ENCODE measurements around the gene OR1J4. TPM values are rescaled to one million over a fixed set of nuclear protein-coding genes. Genes with fewer than 3 reads are reported as not detected.

OR1J4 gene
- total RNA-seq, 1 experiment from 2014 or later = not detected

GRCh38 chr9:122552812-122553211 lies 33.9 kb downstream of the OR1J4 start, which contains the start of gene OR1N2:
Gene OR1N2, plus strand, starts transcription at chr9:122553112. Its CDS starts 100 bp downstream, at chr9:122553212.
- no peak for DNase-seq
- BruUV-seq (replicated peaks) = no TSS peak
- TF ChIP-seq EZH2 (IDR thresholded peaks at IDR 0.05; ENCODE audit: low read depth) (no peak), CTCF (conservative IDR thresholded peaks at IDR 0.05) (no peak)
- Histone ChIP-seq H3K4me1 (replicated peaks; ENCODE audit: insufficient read depth) (no peaks in the 10 kb centered on the region), H3K79me2 (ENCODE audit: low read depth) (no peaks in the 10 kb centered on the region), H3K27me3 (ENCODE audit: insufficient read depth, low read depth) (peaks cover 23% of the 10 kb centered on the region; the same call in 1 of the 2 replicates), H3K4me3 (no peak within 1 kb of the TSS), H4K20me1 (ENCODE audit: insufficient read depth) (no peaks in the 10 kb centered on the region), H3K9me3 (ENCODE audit: insufficient read depth, low read depth) (no peaks in the 10 kb centered on the region), H3K27ac (no peak within 1 kb of the TSS), H2AFZ (no peak within 1 kb of the TSS), H3K36me3 (ENCODE audit: low read depth) (no peaks in the 10 kb centered on the region), H3F3A (ENCODE audit: insufficient read depth, low read depth) (no peaks in the 10 kb centered on the region), H3K4me2 (no peak within 1 kb of the TSS), H3K9me2 (ENCODE audit: insufficient read depth) (no peaks in the 10 kb centered on the region)
- CTCF ChIA-PET = no interaction called here
- POLR2A ChIA-PET (ENCODE audit: unreplicated experiment) = no interaction called here
- intact Hi-C loops (cut with micrococcal nuclease; ENCODE audit: unreplicated experiment) = no loop called here

- Histone ChIP-seq H3K9me3 (ENCODE audit: insufficient read depth, low read depth) (no peaks in the 10 kb centered on the region), H3K27me3 (ENCODE audit: insufficient read depth, low read depth) (no peaks in the 10 kb centered on the region), H3K4me1 (replicated peaks; ENCODE audit: insufficient read depth) (no peaks in the 10 kb centered on the region), H2AFZ (no peak overlapping the region), H3F3A (ENCODE audit: insufficient read depth, low read depth) (no peaks in the 10 kb centered on the region), H3K79me2 (ENCODE audit: low read depth) (no peaks in the 10 kb centered on the region), H4K20me1 (ENCODE audit: insufficient read depth) (no peaks in the 10 kb centered on the region), H3K4me2 (no peak overlapping the region), H3K36me3 (ENCODE audit: low read depth) (no peaks in the 10 kb centered on the region), H3K27ac (no peak overlapping the region), H3K4me3 (no peak overlapping the region), H3K9me2 (ENCODE audit: insufficient read depth) (no peaks in the 10 kb centered on the region)
- DNase-seq = no peak
- BruUV-seq (replicated peaks) = no TSS peak
- CTCF ChIA-PET = no interaction called here
- POLR2A ChIA-PET (ENCODE audit: unreplicated experiment) = no interaction called here
- intact Hi-C loops (cut with micrococcal nuclease; ENCODE audit: unreplicated experiment) = no loop called here
- TF ChIP-seq CTCF (conservative IDR thresholded peaks at IDR 0.05) (no peak), EZH2 (IDR thresholded peaks at IDR 0.05; ENCODE audit: low read depth) (no peak)
These were observed 42.5 kb downstream of the OR1J4 start for GRCh38 chr9:122561446-122561845.

- Histone ChIP-seq H4K20me1 (ENCODE audit: insufficient read depth) (no peaks in the 10 kb centered on the region), H3K4me3 (no peak overlapping the region), H3K4me2 (no peak overlapping the region), H3K27me3 (ENCODE audit: insufficient read depth, low read depth) (no peaks in the 10 kb centered on the region), H3K9me2 (ENCODE audit: insufficient read depth) (no peaks in the 10 kb centered on the region), H3K27ac (no peak overlapping the region), H3K9me3 (ENCODE audit: insufficient read depth, low read depth) (no peaks in the 10 kb centered on the region), H3K4me1 (replicated peaks; ENCODE audit: insufficient read depth) (no peaks in the 10 kb centered on the region), H3F3A (ENCODE audit: insufficient read depth, low read depth) (no peaks in the 10 kb centered on the region), H3K79me2 (ENCODE audit: low read depth) (no peaks in the 10 kb centered on the region), H2AFZ (no peak overlapping the region), H3K36me3 (ENCODE audit: low read depth) (no peaks in the 10 kb centered on the region)
- no peak for DNase-seq
- BruUV-seq (replicated peaks) = no TSS peak
- intact Hi-C loops (cut with micrococcal nuclease; ENCODE audit: unreplicated experiment) = no loop called here
- TF ChIP-seq EZH2 (IDR thresholded peaks at IDR 0.05; ENCODE audit: low read depth) (no peak), CTCF (conservative IDR thresholded peaks at IDR 0.05) (no peak)
- POLR2A ChIA-PET (ENCODE audit: unreplicated experiment) = interaction anchor here (0.6 kb wide), 1 partner anchor 21 kb away, joined by 6 read pairs; no protein-coding TSS in a partner anchor
- CTCF ChIA-PET = no interaction called here
These were observed 43.3 kb downstream of the OR1J4 start for GRCh38 chr9:122562134-122562760.

Data from PC-9 (cell line).